ENCODE data around the gene SIRT7. TPM values are rescaled to one million over a fixed set of nuclear protein-coding genes. Genes with fewer than 3 reads are reported as not detected.
A peak's percentile ranks its signal among the peaks of the same experiment; 100 is the strongest.

SIRT7 gene
- total RNA-seq, 2 donors from 2014 or later = 11.8 to 13.1 TPM

DNA sequence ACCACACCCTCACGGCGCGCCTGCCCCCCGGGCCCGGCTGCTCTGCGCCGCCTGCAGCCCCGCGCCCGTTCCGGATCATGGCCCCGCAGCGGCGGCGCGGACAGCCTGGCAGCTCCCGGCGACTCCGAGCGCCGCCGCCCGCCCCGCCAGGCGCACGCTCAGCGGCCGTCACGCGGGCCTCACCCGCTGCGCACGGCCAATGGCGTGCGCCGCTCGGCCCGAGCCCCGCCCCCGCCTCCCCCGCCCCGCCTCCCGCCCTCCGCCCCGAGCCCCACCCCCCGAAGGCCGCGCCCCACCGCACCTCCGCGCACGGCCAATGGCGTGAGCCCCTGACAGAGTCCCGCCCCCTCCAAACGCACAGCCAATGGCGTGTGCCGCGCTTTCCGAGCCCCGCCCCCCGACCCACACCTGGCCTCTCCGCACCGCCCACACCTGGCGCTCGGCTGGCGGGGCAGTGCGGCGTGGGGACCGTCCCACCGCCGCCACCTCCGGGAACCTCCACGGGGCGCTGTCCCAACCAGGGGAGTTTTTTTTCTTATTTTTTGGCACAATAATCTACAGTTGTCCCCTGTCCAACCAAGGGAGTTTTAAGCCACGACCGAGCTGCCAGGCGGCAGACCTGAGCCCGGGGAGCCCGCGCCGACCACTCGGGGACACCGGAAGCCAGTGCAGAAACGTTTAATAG lies 6.6 kb downstream of the SIRT7 start, which contains the start of gene PCYT2:
TSS of gene PCYT2 (minus strand) at position 123 of the 685 bp plus-strand sequence. CDS start at position 79, 44 bp downstream.
- intact Hi-C loops (cut with DNase I) = loop anchor here in 1 of 2 donors (5.0 kb wide), 1 partner anchor 844 kb away; no protein-coding TSS in a partner anchor
- DNase-seq (ENCODE audit: low spot score) = peak; percentile 96

DNA sequence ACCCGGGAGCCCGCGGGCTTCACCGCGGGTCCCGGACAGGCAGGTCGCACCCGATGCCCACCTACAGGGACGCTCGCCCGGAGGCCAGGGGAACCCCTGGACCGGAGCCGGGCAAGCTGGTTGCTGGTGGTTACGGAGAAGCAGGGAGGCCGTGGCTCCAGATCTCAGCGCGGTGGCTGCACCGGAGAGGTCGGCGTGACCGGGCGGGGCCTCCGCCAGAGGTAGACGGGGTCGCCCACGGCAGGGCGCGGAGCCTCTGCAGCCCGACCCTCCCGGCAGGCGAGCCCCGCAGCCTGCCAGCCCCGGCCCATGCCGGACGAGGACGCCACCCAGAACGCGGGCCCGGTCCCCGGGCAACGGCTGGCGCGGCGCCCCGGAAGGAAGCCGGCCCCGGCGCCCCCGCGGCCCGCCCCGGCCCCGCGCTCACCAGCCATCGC lies 7.1 kb downstream of the SIRT7 start:
- no peak for DNase-seq (ENCODE audit: low spot score)
- intact Hi-C loops (cut with DNase I) = loop anchor here in 1 of 2 donors (5.0 kb wide), 1 partner anchor 844 kb away; no protein-coding TSS in a partner anchor

- intact Hi-C loops (cut with DNase I) = loop anchor here in 1 of 2 donors (5.0 kb wide), 1 partner anchor 843 kb away; no protein-coding TSS in a partner anchor
- DNase-seq (ENCODE audit: low spot score) = no peak
Observed at GRCh38 chr17:81909966-81910839, 7.8 kb downstream of the SIRT7 start.

- intact Hi-C loops (cut with DNase I) = no loop called here
- DNase-seq (ENCODE audit: low spot score) = no peak
Observed at GRCh38 chr17:81909231-81909630, 8.7 kb downstream of the SIRT7 start.

- intact Hi-C loops (cut with DNase I) = no loop called here
- no peak for DNase-seq (ENCODE audit: low spot score)
Observed at GRCh38 chr17:81908793-81909192, 9.2 kb downstream of the SIRT7 start.

GRCh38 chr17:81907219-81908145 lies 10.5 kb downstream of the SIRT7 start:
- DNase-seq (ENCODE audit: low spot score) = no peak
- intact Hi-C loops (cut with DNase I) = no loop called here

GRCh38 chr17:81906476-81907218 lies 11.3 kb downstream of the SIRT7 start:
- no peak for DNase-seq (ENCODE audit: low spot score)
- intact Hi-C loops (cut with DNase I) = no loop called here

DNA sequence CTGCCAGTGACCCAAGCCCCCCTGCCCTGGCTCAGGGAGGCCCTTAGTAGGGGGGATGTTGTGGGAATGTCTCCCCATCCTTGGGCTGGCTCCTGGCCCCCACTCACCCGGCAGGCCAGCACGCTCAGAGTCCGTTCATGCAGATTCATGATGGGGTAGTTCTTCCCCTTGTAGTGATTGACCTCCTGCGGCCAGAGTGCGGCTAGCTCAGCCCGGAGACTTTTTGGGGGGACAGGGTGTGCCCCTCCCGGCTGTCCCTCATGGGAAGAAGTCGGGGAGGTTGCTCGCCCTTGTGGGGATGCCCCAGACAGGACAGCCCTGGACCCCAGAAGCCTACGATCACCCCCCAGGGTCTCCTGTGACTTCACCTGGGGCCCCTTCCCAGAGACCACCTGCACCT lies 12.0 kb downstream of the SIRT7 start:
- no peak for DNase-seq (ENCODE audit: low spot score)
- intact Hi-C loops (cut with DNase I) = no loop called here

- intact Hi-C loops (cut with DNase I) = no loop called here
- DNase-seq (ENCODE audit: low spot score) = no peak
Observed at GRCh38 chr17:81905424-81905875, 12.5 kb downstream of the SIRT7 start.

DNA sequence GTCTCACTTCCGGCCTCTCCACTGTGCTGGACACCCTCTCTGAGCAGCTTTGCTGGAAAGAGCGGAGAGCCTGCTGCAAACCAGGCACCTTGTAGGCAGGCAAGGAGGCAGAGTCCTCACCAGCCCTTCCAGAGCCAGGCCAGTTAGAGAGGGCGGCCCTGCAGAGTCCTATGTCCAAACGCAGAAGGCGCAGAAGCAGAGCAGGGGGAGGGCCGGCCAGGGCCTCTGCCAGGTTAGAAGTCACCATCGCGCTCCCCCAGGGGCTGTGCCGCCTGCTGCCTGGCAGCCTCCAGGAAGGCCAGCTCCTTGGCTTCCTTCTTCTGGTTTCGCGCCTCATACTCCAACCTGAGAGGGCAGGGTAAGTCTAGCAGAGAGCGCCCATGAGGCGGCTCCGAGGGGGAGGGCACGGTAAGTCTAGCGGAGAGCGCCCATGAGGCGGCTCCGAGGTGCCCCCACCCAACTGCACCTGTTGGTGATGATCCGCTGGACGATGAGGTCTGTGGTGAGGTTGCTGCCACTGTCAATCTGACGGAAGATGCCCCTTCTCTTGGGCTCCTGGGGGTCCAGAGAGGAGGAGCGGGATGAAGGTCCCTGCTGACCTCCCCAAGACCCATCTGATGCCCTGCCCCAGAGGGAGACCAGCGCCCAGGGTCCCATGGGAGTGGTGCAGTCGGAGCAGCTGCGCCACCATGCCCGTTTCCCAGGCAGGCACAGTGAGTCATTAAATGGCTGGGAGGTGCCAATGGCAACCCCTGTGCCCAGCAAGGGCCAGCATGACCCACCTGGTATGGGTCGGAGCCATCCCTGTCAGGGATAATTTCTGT lies 13.2 kb downstream of the SIRT7 start:
- intact Hi-C loops (cut with DNase I) = no loop called here
- no peak for DNase-seq (ENCODE audit: low spot score)

- intact Hi-C loops (cut with DNase I) = no loop called here
- DNase-seq (ENCODE audit: low spot score) = no peak
Observed at GRCh38 chr17:81903896-81904599, 13.9 kb downstream of the SIRT7 start.

GRCh38 chr17:81903415-81903831 lies 14.6 kb downstream of the SIRT7 start:
- no peak for DNase-seq (ENCODE audit: low spot score)
- intact Hi-C loops (cut with DNase I) = no loop called here

- DNase-seq (ENCODE audit: low spot score) = no peak
- intact Hi-C loops (cut with DNase I) = no loop called here
Observed at GRCh38 chr17:81902653-81903414, 15.1 kb downstream of the SIRT7 start.

- intact Hi-C loops (cut with DNase I) = no loop called here
- no peak for DNase-seq (ENCODE audit: low spot score)
Observed at GRCh38 chr17:81902023-81902652, 15.8 kb downstream of the SIRT7 start, which contains the start of gene NPB. TSS of gene NPB (plus strand) at chr17:81902238. CDS start at chr17:81902278, 40 bp downstream.

- intact Hi-C loops (cut with DNase I) = no loop called here
- no peak for DNase-seq (ENCODE audit: low spot score)
Observed at GRCh38 chr17:81901167-81902022, 16.6 kb downstream of the SIRT7 start.
